ENCODE measurements around the gene GPC6. TPM values are rescaled to one million over a fixed set of nuclear protein-coding genes. Genes with fewer than 3 reads are reported as not detected.

Gene GPC6
- total and polyA plus RNA-seq, 2 donors (not counting 1 experiment from before 2014, with no cell fraction given) = not detected

DNA sequence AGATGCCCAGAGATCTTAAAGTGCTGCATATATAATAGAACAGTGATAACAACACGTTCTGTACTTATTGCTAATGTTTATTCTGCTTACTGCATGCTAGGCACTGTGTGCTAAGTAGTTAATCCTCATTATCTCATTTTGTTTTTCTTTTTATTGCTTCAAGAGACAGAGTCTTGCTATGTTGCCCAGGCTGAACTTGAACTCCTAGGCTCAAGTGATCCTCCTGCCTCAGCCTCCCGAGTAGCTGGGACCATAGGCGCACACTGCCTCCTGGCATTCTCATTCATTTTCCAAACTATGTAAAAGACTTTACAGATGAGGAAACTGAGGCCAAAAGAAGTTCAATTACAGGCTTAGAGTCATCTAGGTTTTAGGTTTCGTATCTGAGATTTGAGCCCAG is 548.4 kb downstream of the GPC6 start:
- H3K9ac ChIP-seq (ENCODE audit: low read length) = no peak overlapping the region
- H3K4me3 Mint-ChIP-seq = no peak overlapping the region
- no peaks in the 10 kb centered on the region for H3K79me2 ChIP-seq (ENCODE audit: control insufficient read depth, insufficient read depth, low read length)
- no peaks in the 10 kb centered on the region for H3K27me3 Mint-ChIP-seq
- no peaks in the 10 kb centered on the region for H4K20me1 ChIP-seq (ENCODE audit: control insufficient read depth, insufficient read depth, low read length, poor library complexity, severe bottlenecking)
- H3K4me1 Mint-ChIP-seq = no peaks in the 10 kb centered on the region
- no peak overlapping the region for H3K4me2 ChIP-seq (replicated peaks; ENCODE audit: low read depth, low read length, poor library complexity, severe bottlenecking)
- H3K36me3 ChIP-seq (replicated peaks in 1 of 2; ENCODE audit: control extremely low read depth in 1 of 2, control insufficient read depth in 1 of 2, extremely low read depth in 1 of 2, insufficient read depth in 2 of 2, low read length in 1 of 2) = no peaks in the 10 kb centered on the region
- no peaks in the 10 kb centered on the region for H3K9me3 Mint-ChIP-seq (ENCODE audit: insufficient read depth)
- ATAC-seq (ENCODE audit: low read depth) (no peak), DNase-seq (no peak)
- H3K27ac Mint-ChIP-seq = no peak overlapping the region
- intact Hi-C loops (cut with micrococcal nuclease) = no loop called here
- no peak overlapping the region for H2AFZ ChIP-seq (ENCODE audit: insufficient read depth, low read depth, low read length, poor library complexity, severe bottlenecking)
- H3K27ac ChIP-seq (ENCODE audit: low read length in 2 of 2) = no peak overlapping the region
- H3K9me3 ChIP-seq (ENCODE audit: control extremely low read depth in 1 of 3, control insufficient read depth in 2 of 3, insufficient read depth in 1 of 3, low read length in 2 of 3) = no peaks in the 10 kb centered on the region
- no peaks in the 10 kb centered on the region for H3K4me1 ChIP-seq (ENCODE audit: control insufficient read depth in 2 of 2, insufficient read depth in 2 of 2, low read length in 2 of 2)
- WGBS (ENCODE audit: insufficient coverage) = 100% methylated on average over 1 of the region's 4 CpGs
- no peaks in the 10 kb centered on the region for H3K27me3 ChIP-seq (replicated peaks in 1 of 4; ENCODE audit: control extremely low read depth in 1 of 4, control insufficient read depth in 3 of 4, insufficient read depth in 4 of 4, low read length in 3 of 4)
- ChIA-PET CTCF (no interaction called here), POLR2A (no interaction called here)
- TF ChIP-seq, protein P1, sequence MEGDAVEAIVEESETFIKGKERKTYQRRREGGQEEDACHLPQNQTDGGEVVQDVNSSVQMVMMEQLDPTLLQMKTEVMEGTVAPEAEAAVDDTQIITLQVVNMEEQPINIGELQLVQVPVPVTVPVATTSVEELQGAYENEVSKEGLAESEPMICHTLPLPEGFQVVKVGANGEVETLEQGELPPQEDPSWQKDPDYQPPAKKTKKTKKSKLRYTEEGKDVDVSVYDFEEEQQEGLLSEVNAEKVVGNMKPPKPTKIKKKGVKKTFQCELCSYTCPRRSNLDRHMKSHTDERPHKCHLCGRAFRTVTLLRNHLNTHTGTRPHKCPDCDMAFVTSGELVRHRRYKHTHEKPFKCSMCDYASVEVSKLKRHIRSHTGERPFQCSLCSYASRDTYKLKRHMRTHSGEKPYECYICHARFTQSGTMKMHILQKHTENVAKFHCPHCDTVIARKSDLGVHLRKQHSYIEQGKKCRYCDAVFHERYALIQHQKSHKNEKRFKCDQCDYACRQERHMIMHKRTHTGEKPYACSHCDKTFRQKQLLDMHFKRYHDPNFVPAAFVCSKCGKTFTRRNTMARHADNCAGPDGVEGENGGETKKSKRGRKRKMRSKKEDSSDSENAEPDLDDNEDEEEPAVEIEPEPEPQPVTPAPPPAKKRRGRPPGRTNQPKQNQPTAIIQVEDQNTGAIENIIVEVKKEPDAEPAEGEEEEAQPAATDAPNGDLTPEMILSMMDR (IDR thresholded peaks at IDR 0.05) = no peak
- no peak for TF ChIP-seq EZH2 (IDR thresholded peaks at IDR 0.05; ENCODE audit: borderline replicate concordance, insufficient read depth, low read depth, low read length, poor library complexity, severe bottlenecking)
- H3K4me3 ChIP-seq (ENCODE audit: control extremely low read depth in 1 of 5, extremely low read depth in 1 of 5, insufficient read depth in 1 of 5, low read depth in 2 of 5, low read length in 4 of 5) = no peak overlapping the region

DNA sequence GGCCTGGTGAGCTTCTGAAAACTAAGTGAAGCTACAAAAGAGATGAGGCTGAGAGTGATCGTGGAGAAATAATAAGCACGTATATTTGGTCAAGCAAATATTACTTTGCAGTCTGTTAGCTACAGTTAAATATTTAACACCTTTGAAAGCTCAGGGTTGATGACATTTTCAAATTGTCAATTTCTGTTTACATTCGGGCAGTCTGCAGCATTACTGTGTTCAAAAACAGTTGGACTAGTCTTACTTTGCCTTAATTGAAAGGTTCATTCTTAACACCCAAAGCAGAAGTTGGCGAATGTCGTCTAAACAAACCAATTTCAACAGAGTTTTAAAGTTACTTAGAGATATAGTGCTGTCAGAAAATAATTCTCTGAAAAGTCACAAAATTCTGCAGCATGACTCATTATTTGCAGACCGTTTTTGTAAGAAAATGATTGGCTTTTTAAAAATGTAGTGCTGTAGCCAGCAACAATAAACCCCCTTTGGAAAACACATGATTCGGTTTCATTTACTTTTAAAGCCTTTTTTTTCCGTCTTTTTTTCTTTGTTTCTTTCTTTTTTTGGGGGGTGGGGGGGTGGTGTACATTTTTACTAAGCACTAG is 549.0 kb downstream of the GPC6 start:
- no peaks in the 10 kb centered on the region for H3K4me1 Mint-ChIP-seq
- no peak overlapping the region for H3K4me3 ChIP-seq (ENCODE audit: control extremely low read depth in 1 of 5, extremely low read depth in 1 of 5, insufficient read depth in 1 of 5, low read depth in 2 of 5, low read length in 4 of 5)
- no peaks in the 10 kb centered on the region for H3K9me3 ChIP-seq (ENCODE audit: control extremely low read depth in 1 of 3, control insufficient read depth in 2 of 3, insufficient read depth in 1 of 3, low read length in 2 of 3)
- H3K4me1 ChIP-seq (ENCODE audit: control insufficient read depth in 2 of 2, insufficient read depth in 2 of 2, low read length in 2 of 2) = no peaks in the 10 kb centered on the region
- no peaks in the 10 kb centered on the region for H3K27me3 Mint-ChIP-seq
- CTCF ChIA-PET = no interaction called here
- H4K20me1 ChIP-seq (ENCODE audit: control insufficient read depth, insufficient read depth, low read length, poor library complexity, severe bottlenecking) = no peaks in the 10 kb centered on the region
- ATAC-seq (ENCODE audit: low read depth) = no peak
- POLR2A ChIA-PET = no interaction called here
- H3K4me3 Mint-ChIP-seq = no peak overlapping the region
- H3K36me3 ChIP-seq (replicated peaks in 1 of 2; ENCODE audit: control extremely low read depth in 1 of 2, control insufficient read depth in 1 of 2, extremely low read depth in 1 of 2, insufficient read depth in 2 of 2, low read length in 1 of 2) = no peaks in the 10 kb centered on the region
- no peaks in the 10 kb centered on the region for H3K79me2 ChIP-seq (ENCODE audit: control insufficient read depth, insufficient read depth, low read length)
- no peaks in the 10 kb centered on the region for H3K9me3 Mint-ChIP-seq (ENCODE audit: insufficient read depth)
- H3K27ac Mint-ChIP-seq = no peak overlapping the region
- WGBS (ENCODE audit: insufficient coverage) = no CpG with 5 or more reads among the region's 8 CpGs
- intact Hi-C loops (cut with micrococcal nuclease) = no loop called here
- no peak overlapping the region for H3K9ac ChIP-seq (ENCODE audit: low read length)
- H3K27me3 ChIP-seq (replicated peaks in 1 of 4; ENCODE audit: control extremely low read depth in 1 of 4, control insufficient read depth in 3 of 4, insufficient read depth in 4 of 4, low read length in 3 of 4) = no peaks in the 10 kb centered on the region
- TF ChIP-seq, protein P1 (IDR thresholded peaks at IDR 0.05) = no peak
- no peak for TF ChIP-seq EZH2 (IDR thresholded peaks at IDR 0.05; ENCODE audit: borderline replicate concordance, insufficient read depth, low read depth, low read length, poor library complexity, severe bottlenecking)
- DNase-seq = no peak
- no peak overlapping the region for H3K4me2 ChIP-seq (replicated peaks; ENCODE audit: low read depth, low read length, poor library complexity, severe bottlenecking)
- no peak overlapping the region for H3K27ac ChIP-seq (ENCODE audit: low read length in 2 of 2)
- no peak overlapping the region for H2AFZ ChIP-seq (ENCODE audit: insufficient read depth, low read depth, low read length, poor library complexity, severe bottlenecking)

Measured in B cell (primary cell).